Epithelial cell of esophagus (primary cell): ENCODE measurements around the gene NAT8L.

Experiments used
- DNase-seq: peaks from one replicate; pipeline ENCODE4 v3.0.0; 2010; ENCODE audit warnings: low read depth
- H3K4me3 ChIP-seq: 2 replicates; pipeline ENCODE4 v1.5.1; 2011; ENCODE audit warnings: mild to moderate bottlenecking, low read length, control low read depth
- TF ChIP-seq, protein P1 (sequence below): IDR thresholded peaks from 2 replicates; pipeline ENCODE4 v1.5.1; 2011; ENCODE audit warnings: low read depth, mild to moderate bottlenecking, low read length, control low read depth, inconsistent platforms; ENCODE audit not compliant: insufficient read depth; ENCODE audit errors: missing control alignments

The NAT8L gene

DNA sequence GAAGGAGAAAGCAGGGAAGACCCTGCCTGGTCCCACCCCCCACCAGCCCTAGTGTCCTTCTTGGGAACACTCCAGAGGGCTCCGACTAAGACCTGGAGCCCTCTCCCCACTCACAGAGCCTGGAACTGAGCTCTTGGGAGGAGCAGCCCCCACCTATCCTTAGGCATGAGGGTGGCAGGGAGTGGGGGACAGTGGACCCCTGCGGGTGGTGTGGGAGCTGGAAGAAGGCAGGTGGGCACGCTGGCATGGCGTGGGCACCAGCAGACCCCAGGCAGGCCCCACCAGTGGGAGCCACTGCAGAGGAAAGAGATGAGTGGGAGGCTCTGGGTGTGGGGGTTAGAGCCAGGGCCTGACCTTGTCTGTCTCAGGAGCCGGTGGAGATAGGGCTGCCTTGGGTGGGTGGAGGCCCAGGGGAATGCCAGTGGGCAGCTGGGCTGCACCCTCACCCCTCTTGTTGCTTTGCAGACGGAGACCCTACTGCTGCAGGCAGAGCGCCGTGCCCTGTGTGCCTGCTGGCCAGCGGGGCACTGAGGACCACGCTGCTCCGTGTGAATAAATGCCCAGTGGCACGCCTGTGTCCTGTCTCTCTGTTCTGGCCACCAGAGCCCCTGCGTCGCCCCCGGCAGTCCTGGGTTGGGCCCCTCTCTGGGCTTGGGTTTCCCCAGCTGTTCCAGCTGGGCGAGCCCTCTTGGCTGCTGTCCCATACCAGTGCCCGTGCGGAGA is 15.6 kb upstream of the NAT8L start:
- H3K4me3 ChIP-seq, result no peak overlapping the region
- TF ChIP-seq, protein P1, sequence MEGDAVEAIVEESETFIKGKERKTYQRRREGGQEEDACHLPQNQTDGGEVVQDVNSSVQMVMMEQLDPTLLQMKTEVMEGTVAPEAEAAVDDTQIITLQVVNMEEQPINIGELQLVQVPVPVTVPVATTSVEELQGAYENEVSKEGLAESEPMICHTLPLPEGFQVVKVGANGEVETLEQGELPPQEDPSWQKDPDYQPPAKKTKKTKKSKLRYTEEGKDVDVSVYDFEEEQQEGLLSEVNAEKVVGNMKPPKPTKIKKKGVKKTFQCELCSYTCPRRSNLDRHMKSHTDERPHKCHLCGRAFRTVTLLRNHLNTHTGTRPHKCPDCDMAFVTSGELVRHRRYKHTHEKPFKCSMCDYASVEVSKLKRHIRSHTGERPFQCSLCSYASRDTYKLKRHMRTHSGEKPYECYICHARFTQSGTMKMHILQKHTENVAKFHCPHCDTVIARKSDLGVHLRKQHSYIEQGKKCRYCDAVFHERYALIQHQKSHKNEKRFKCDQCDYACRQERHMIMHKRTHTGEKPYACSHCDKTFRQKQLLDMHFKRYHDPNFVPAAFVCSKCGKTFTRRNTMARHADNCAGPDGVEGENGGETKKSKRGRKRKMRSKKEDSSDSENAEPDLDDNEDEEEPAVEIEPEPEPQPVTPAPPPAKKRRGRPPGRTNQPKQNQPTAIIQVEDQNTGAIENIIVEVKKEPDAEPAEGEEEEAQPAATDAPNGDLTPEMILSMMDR, result no peak
- DNase-seq, result no peak

DNA sequence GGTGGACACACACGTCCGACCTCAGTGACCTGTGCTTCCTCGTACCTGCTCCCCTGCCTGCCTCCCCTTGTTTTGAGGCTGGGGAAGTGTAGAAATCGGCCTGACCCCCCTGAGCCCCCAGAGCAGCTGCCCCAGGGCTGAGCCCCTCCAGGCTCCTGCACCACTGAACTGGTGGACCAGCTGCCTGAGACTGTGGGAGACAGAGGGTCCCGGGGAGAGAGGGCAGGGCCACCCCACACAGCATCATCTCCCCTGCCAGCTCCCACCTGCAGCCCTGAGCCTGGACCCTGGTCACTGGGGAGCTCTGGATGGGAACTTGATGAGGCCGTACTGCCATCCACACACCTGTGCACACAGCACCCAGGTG is 15.0 kb upstream of the NAT8L start:
- H3K4me3 ChIP-seq, result no peak overlapping the region
- TF ChIP-seq, protein P1, result no peak

DNA sequence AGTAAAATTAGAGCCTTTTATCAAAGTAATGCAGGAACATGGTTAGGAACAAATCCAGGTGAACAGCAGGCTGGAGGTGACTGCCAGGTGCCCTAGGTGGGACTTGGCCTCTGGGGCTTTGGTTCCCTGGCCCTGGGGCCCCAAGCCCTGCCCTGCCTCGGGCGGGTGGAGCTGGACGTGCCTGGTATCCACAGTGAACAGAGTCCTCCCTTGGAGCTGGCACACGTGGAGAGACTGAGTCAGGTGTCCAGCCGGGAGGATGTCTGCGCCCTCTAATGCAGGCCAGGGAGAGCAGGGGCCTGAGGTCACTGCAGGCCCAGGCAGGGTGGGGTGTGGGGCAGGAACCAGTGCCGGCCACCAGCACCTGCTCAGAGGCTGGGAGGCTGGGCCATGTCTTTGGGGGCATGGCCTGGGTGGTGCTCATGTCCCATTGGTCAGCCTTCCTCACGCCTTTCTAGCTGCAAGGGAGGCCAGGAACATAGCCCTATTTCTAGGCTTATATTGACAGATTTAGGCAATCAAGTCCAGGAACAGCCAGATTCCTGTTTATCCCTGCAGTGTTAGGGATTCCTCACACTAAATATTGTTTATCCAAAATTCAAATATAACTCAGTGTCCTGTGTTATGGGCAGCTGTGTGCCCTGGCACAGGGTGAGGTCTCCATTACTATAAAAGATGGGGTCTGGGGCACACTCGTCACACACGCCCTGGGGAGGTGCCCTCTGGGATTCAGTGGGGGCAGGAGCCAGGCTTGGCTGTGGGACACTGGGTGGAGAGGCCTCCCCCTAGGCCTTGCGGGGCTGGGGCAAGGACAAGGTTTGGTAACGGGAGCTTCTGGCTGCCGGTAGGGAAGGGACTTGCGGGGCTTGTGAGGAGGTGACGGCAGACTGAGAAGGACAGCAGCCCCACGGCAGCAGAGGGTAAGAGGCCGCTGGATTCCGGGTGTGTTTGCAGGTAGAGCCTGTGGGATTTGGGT is 14.3 kb upstream of the NAT8L start:
- DNase-seq, result no peak
- TF ChIP-seq, protein P1, result no peak
- no peak overlapping the region for H3K4me3 ChIP-seq

More for the DNA sequence above, 15.0 kb upstream of the NAT8L start:
- no peak for DNase-seq

GRCh38 chr4:2045518-2045951 is 13.6 kb upstream of the NAT8L start:
- TF ChIP-seq, protein P1, result no peak
- DNase-seq, result no peak
- no peak overlapping the region for H3K4me3 ChIP-seq

DNA sequence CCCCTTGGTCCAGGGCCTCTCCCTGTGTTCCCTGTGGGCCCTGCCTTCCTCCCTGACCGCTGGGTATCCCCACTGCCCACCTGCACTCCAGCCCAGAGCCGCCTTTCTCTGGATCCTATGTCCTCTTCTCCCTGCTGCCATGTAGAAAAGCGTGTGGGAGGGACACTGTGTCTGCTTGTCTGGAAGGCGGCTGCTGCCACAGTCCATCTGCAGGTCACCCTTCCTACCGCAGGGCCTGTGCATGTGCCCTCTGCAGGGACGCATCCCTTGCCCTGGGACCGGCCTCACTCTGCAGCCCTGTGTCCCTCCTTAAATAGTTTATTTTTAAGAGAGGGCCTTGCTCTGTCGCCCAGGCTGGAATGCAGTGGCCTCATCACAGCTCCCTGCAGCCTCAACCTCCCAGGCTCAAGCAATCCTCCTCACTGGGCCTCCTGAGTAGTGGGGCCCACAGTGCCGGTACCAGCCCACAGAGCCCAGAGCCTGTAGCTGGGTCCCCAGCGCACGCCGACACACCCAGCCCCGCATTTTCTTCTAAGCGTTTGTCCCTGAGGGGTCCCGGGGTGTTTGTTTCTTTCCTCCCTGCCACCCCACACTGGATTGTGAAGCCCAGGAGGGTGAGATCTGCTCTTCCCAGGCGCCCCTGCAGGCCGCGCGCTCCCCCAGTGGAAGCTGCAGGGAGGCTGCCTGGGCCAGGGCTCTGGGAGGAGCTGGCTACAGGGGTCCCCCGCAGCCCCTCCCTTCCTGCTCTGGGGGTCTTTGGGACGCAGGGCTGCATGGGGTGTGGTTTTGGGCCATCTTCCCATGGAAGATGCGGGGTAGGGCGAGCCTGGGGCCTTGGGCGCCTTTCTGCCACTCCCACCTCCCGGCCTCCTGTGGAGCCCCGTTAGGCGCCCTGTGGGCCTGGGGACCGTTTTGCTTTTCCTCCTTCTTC is 12.8 kb upstream of the NAT8L start:
- TF ChIP-seq, protein P1, result no peak
- no peak for DNase-seq
- no peak overlapping the region for H3K4me3 ChIP-seq

DNA sequence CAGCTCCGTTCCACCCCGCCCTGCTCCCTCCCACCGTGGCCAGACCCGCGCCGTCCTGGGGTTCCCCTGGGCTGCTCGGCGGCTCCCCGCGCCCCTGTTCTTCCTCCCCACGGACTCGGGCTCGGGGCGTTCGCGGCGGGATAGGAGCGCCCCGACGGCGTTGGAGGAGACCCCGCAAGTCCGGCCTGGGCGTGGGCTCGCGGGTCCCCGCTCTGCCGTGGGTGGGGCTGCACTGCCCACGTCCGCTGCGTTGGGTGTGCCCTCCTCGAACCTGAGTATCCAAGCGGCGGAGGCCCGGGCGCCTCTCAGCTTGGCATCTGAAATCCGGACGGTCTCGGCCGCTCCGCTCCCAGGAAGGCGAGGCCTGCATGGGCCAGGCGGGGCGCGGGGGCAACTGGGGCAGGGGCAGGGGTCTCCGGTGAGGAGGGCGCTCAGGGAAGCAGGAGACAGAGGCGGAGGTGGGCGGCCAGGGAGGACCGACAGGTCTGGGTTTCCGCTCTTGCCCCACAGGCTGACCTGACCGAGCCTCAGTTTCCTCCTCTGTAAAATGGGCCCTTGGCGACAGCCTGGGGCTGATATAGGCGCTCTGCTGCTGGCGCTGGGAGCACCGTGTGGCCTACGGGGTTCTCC is 12.0 kb upstream of the NAT8L start:
- TF ChIP-seq, protein P1, result no peak
- no peak overlapping the region for H3K4me3 ChIP-seq
- DNase-seq, result no peak
